ENCODE results near the gene STMN1. TPM values are rescaled to one million over a fixed set of nuclear protein-coding genes. Genes with fewer than 3 reads are reported as not detected.

The STMN1 gene
- total and polyA plus RNA-seq, 9 of the 15 experiments (the other 6 are each of a cell fraction or from before 2014, with no cell fraction given): 269 to 2,153 (median 595) TPM

DNA sequence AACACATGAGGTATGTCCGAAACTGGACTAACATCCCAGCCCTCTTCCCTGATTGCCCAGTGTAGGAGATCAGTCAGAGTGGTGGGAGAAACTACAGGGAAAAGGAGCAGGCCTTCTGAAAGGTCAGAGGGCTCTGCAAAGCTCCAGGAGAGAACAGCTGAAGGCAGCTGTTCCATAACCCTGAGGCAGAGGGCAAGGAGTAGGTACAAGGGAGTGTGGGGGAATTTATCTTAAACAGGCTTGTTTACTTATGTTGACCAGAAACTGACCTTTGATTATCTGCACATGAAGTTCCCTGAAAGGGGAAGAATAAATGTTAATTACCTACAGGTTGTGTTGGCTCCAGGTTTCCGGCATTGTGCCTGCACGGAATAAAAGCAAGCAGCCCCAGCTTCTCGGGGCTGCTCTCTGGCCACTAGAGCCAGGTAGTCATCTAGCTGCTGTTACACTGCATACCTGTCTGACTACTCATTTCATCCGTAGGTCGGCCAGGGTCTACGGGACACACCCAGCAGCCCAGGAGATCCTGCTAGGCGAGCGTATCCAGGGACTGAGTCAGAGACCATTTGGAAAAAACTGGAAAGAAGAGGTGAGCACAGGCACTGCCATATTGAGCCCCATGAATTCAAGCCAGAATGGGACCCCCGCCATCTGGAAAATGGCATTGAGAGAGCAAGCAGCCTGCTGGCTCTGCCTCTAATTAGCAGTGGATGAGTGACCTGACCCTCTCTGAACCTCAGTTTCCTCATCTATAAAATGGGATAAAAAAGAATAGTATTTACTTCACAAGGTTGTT, 15.8 kb downstream of the STMN1 start (continued):
- peak; percentile 58 for TF ChIP-seq RBM25 (IDR thresholded peaks at IDR 0.05; ENCODE audit: low read depth, low read length, severe bottlenecking)
- TF ChIP-seq PRPF4 (IDR thresholded peaks at IDR 0.05; ENCODE audit: insufficient read depth, low read depth, low read length, poor library complexity, severe bottlenecking): no peak
- peak; percentile 76; the same call in 1 of the 2 replicates for TF ChIP-seq SOX6 (IDR thresholded peaks at IDR 0.05)
- TF ChIP-seq ID3 (CRISPR knock-in tag; IDR thresholded peaks at IDR 0.05): no peak
- peak; percentile 73; the same call in 1 of the 2 replicates for TF ChIP-seq ID3 (tag; IDR thresholded peaks at IDR 0.05)
- peak; percentile 34; the same call in 1 of the 2 replicates for TF ChIP-seq ZEB2 (IDR thresholded peaks at IDR 0.05)
- TF ChIP-seq ZBTB2 (IDR thresholded peaks at IDR 0.05): 0 out of 2 replicates have a peak, but pooled peaks have one; percentile 30
- peak; percentile 30; the same call in 1 of the 2 replicates for TF ChIP-seq DPF2 (IDR thresholded peaks at IDR 0.05)
- 0 out of 2 replicates have a peak, but pooled peaks have one; percentile 35 for TF ChIP-seq CTBP1 (IDR thresholded peaks at IDR 0.05; ENCODE audit: borderline replicate concordance)
- TF ChIP-seq CBFA2T2 (conservative IDR thresholded peaks at IDR 0.05): peak; percentile 53
- TF ChIP-seq, protein P1, sequence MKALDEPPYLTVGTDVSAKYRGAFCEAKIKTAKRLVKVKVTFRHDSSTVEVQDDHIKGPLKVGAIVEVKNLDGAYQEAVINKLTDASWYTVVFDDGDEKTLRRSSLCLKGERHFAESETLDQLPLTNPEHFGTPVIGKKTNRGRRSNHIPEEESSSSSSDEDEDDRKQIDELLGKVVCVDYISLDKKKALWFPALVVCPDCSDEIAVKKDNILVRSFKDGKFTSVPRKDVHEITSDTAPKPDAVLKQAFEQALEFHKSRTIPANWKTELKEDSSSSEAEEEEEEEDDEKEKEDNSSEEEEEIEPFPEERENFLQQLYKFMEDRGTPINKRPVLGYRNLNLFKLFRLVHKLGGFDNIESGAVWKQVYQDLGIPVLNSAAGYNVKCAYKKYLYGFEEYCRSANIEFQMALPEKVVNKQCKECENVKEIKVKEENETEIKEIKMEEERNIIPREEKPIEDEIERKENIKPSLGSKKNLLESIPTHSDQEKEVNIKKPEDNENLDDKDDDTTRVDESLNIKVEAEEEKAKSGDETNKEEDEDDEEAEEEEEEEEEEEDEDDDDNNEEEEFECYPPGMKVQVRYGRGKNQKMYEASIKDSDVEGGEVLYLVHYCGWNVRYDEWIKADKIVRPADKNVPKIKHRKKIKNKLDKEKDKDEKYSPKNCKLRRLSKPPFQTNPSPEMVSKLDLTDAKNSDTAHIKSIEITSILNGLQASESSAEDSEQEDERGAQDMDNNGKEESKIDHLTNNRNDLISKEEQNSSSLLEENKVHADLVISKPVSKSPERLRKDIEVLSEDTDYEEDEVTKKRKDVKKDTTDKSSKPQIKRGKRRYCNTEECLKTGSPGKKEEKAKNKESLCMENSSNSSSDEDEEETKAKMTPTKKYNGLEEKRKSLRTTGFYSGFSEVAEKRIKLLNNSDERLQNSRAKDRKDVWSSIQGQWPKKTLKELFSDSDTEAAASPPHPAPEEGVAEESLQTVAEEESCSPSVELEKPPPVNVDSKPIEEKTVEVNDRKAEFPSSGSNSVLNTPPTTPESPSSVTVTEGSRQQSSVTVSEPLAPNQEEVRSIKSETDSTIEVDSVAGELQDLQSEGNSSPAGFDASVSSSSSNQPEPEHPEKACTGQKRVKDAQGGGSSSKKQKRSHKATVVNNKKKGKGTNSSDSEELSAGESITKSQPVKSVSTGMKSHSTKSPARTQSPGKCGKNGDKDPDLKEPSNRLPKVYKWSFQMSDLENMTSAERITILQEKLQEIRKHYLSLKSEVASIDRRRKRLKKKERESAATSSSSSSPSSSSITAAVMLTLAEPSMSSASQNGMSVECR (CRISPR knock-in tag; IDR thresholded peaks at IDR 0.05): no peak
- TF ChIP-seq U2AF2 (optimal IDR thresholded peaks at IDR 0.05; ENCODE audit: low read depth, low read length): no peak
- peak; percentile 48; the same call in 1 of the 2 replicates for TF ChIP-seq ARID1B (IDR thresholded peaks at IDR 0.05)
- no peak for TF ChIP-seq ZNF224 (CRISPR knock-in tag; IDR thresholded peaks at IDR 0.05)
- no peak for TF ChIP-seq HDAC6 (IDR thresholded peaks at IDR 0.05; ENCODE audit: low read depth, low read length)
- TF ChIP-seq HMBOX1 (IDR thresholded peaks at IDR 0.05): 0 out of 2 replicates have a peak, but pooled peaks have one; percentile 25
- no peak for TF ChIP-seq ZNF740 (CRISPR knock-in tag; IDR thresholded peaks at IDR 0.05)
- 0 out of 4 replicates have a peak, but pooled peaks of 1 of the 2 experiments have one; percentile 25 for TF ChIP-seq ZNF740 (tag; IDR thresholded peaks at IDR 0.05)
- TF ChIP-seq FOXA3 (CRISPR knock-in tag; conservative IDR thresholded peaks at IDR 0.05 in 1 of 2, IDR thresholded peaks at IDR 0.05 in 1 of 2): peak; percentile 96 to 99
